Measurements from ENCODE around the gene OTOA. TPM values are rescaled to one million over a fixed set of nuclear protein-coding genes. Genes with fewer than 3 reads are reported as not detected.
A peak's percentile ranks its signal among the peaks of the same experiment; 100 is the strongest.
"Not testable (repeated sequence)": the region's sequence is repeated elsewhere in the genome, so short reads cannot be mapped to it uniquely, and the experiment has no call there.

The OTOA gene
- total and polyA plus RNA-seq, 5 experiments from 2014 or later, result 0.14 TPM; not detected in 4

DNA sequence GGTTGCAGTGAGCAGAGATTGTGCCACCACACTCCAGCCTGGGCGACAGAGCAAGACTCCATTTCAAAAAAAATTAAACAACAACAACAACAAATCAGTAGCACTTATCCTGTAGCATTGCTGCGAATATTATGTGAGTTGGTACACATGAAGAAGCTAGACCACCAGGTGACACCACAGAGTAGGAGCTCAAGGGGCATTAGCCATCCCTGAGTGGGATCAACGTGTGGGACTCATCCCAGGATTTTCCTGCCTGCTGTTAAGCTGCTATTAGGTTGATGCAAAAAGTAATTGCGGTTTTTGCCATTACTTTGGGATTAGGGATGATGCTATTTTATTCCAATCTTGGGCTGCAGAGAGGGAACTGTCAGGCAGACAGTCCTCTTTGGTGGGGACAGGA is 47.2 kb downstream of the OTOA start:
- H3K27ac Mint-ChIP-seq, result peak overlapping the region in 1 of 10 donors; percentile 12
- H3K9me3 Mint-ChIP-seq, result no peaks in the 10 kb centered on the region
- no peak overlapping the region for H3K4me3 Mint-ChIP-seq
- ATAC-seq, result no peak
- H3K4me1 Mint-ChIP-seq, result peaks cover 0 to 2% (median 0%) of the 10 kb centered on the region in 4 donors
- POLR2A ChIA-PET, result no interaction called here
- no peaks in the 10 kb centered on the region for H3K27me3 Mint-ChIP-seq
- DNase-seq, result no peak
- H3K36me3 Mint-ChIP-seq, result no peaks in the 10 kb centered on the region

DNA sequence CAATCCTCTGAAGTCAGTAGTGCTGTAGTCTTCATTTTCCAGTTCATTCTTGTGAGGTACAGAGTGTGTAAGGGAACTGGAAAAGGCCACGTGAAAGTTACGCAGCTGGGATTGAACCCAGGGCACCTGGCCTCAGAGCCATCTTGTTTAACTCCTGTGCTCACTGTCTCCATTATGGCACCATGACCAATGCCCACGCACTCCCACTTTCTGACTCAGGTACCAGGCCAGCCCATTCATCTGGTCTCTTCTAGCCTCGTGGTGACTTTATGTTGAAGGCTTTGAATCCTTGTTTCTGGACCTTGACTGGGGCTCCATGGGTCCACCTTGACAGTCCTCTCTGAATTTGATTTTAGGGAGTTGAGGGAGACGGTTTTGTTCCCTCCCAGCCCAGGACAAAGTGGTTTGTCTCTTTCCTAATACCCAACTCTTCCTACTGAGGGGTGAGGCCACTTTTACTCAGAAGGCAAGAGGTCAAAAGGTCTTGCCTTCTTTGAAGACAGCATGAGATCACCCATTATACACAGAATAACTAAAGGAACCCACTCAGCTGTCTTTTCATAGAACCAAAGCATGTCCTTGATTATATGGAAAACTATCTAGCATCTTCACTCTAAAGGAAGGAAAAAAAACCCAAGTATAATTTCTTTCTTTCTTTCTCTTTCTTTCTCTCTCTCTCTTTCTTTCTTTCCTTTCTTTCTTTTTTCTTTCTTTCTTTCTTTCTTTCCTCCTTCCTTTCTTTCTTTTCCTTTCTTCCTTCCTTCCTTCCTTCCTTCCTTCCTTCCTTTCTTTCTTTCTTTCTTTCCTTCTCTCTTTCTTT is 50.0 kb downstream of the OTOA start:
- POLR2A ChIA-PET, result no interaction called here
- ATAC-seq (no peak), DNase-seq (no peak)
- Mint-ChIP-seq H3K9me3 (no peaks in the 10 kb centered on the region), H3K27ac (peak overlapping the region in 1 of 10 donors; percentile 9), H3K27me3 (peaks cover 0 to 1% (median 0%) of the 10 kb centered on the region in 5 donors), H3K4me3 (no peak overlapping the region), H3K4me1 (no peaks in the 10 kb centered on the region), H3K36me3 (no peaks in the 10 kb centered on the region)

DNA sequence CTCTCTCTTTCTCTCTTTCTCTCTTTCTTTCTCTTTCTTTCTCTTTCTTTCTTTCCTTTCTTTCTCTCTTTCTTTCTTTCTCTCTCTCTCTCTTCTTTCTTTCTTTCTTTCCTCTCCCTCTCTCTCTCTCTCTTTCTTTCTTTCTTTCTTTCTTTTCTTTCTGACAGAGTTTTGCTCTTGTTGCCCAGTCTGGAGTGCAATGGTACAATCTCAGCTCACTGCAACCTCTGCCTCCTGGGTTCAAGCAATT is 50.5 kb downstream of the OTOA start:
- DNase-seq, POLR2A ChIA-PET, H3K4me1 Mint-ChIP-seq, H3K9me3 Mint-ChIP-seq, H3K36me3 Mint-ChIP-seq, ATAC-seq, H3K27me3 Mint-ChIP-seq, H3K4me3 Mint-ChIP-seq: not testable (repeated sequence)
- H3K27ac Mint-ChIP-seq, result peak overlapping the region in 1 of 10 donors; percentile 9

DNA sequence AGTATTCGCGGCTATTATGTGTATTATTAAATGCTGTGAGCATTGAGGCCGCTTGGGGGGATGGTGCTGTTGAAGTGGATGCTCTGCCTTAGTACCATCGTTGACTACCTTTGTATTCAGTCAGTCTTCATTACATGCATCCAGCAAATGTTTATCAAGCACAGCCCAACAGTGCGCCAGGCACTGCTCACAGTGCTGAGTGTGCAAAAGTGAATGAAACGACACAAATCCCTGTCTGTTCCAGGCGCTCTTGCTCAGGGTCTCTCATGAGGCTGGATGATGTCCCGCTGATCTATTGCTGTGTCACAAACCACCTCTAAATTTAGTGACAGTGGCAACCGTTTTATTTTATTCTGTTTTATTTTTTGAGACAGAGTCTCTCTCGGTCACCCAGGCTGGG is 53.8 kb downstream of the OTOA start:
- ATAC-seq, result no peak

DNA sequence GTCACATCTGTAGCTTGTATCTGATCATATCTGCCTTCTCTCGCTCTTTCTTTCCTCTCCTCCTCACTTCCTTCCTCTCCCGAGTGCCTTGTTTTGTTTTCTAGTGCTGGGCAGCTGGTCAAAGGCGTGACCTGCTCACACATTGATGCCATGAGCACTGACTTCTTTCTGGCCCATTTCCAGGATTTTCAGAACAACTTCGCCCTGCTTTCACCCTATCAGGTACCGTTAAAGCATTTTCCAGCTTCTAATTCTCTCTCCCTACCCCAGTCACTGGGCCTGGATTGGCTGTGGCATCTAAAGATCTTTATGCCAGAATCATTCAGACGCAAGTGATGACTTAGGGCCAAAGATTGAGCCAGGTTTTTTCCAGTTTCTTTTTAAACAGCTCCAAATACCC is 55.5 kb downstream of the OTOA start:
- no peak overlapping the region for H3K4me3 Mint-ChIP-seq
- POLR2A ChIA-PET, result interaction anchor here (1.1 kb wide), 1 partner anchor 11 kb away, joined by 3 read pairs; no protein-coding TSS in a partner anchor
- DNase-seq (no peak), ATAC-seq (no peak)
- H3K36me3 Mint-ChIP-seq, result peaks cover 0 to 6% (median 0%) of the 10 kb centered on the region in 3 donors
- H3K4me1 Mint-ChIP-seq, result no peaks in the 10 kb centered on the region
- H3K27me3 Mint-ChIP-seq, result peaks cover 1 to 18% (median 3%) of the 10 kb centered on the region in 5 donors
- H3K27ac Mint-ChIP-seq, result no peak overlapping the region
- H3K9me3 Mint-ChIP-seq, result peaks cover 0 to 6% (median 0%) of the 10 kb centered on the region in 9 donors

More for the DNA sequence above, 53.8 kb downstream of the OTOA start:
- Mint-ChIP-seq H3K4me3 (no peak overlapping the region), H3K36me3 (no peaks in the 10 kb centered on the region), H3K27ac (no peak overlapping the region), H3K9me3 (no peaks in the 10 kb centered on the region), H3K4me1 (no peaks in the 10 kb centered on the region), H3K27me3 (peaks cover 0 to 1% (median 0%) of the 10 kb centered on the region in 5 donors)
- POLR2A ChIA-PET, result no interaction called here
- DNase-seq, result no peak

DNA sequence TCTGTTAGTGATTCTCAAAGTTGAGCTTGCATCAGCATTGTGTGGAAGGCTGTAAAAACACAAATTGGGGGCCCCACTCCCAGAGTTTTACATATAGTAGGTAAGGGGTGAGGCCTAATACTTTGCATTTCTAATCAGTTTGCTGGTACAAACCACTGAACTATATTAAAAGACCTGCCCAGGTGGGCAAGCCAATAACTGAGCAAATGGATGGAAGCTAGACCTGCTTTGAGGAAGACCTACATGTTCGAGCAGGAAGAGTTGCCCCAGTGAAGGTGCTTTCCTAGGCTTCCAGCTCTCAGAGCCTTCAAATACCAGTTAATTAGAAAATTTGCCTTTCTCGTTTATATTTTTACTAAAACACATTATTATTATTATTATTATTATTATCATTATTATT is 56.8 kb downstream of the OTOA start:
- POLR2A ChIA-PET, result no interaction called here
- H3K4me3 Mint-ChIP-seq, result no peak overlapping the region
- H3K27ac Mint-ChIP-seq, result no peak overlapping the region
- DNase-seq (no peak), ATAC-seq (no peak)
- peaks cover 0 to 6% (median 2%) of the 10 kb centered on the region in 3 donors for H3K36me3 Mint-ChIP-seq
- H3K27me3 Mint-ChIP-seq, result peaks cover 3 to 27% (median 11%) of the 10 kb centered on the region in 5 donors
- no peaks in the 10 kb centered on the region for H3K4me1 Mint-ChIP-seq
- peaks cover 0 to 6% (median 0%) of the 10 kb centered on the region in 9 donors for H3K9me3 Mint-ChIP-seq

DNA sequence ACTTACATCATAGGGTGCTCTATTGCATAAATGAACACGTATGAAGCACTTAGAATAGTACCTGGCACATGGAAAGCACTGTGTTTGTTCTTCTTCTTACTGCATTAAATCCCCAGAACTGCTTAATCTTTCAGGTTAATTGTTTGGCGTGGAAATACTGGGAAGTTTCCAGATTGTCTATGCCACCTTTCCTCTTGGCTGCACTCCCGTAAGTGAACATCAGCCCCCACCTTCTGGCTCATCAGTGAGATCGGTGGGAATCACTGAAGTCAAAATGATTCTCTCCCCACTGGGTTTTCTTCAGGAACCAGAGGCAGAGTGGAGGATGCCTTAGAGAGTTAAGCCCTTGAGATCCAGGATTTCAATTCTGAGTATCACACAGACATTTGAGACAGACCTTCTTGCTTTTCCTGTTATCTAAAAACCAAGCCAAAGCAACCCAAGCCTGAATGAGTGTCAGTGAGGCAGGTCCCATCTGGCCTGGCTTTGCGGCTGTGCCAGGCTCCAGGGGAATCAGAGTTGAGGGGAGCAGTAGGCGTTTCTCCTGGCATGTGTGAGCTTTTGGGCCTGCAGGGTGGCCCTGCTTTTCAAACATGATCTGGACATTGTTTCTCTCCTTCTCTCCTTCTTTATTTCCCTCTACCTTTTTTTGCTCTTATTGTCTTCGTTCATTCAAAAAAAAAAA is 59.1 kb downstream of the OTOA start:
- H3K4me1 Mint-ChIP-seq, result peaks cover 4 to 10% (median 8%) of the 10 kb centered on the region in 4 donors
- no peak overlapping the region for H3K4me3 Mint-ChIP-seq
- H3K9me3 Mint-ChIP-seq, result peaks cover 0 to 6% (median 0%) of the 10 kb centered on the region in 9 donors
- POLR2A ChIA-PET, result interaction anchor here (0.6 to 0.7 kb wide), 2 partner anchors 59 to 102 kb away, joined by 3 read pairs; partner anchors contain the start of gene OTOA
- no peak overlapping the region for H3K27ac Mint-ChIP-seq
- DNase-seq (no peak), ATAC-seq (no peak)
- peaks cover 3 to 44% (median 11%) of the 10 kb centered on the region in 5 donors for H3K27me3 Mint-ChIP-seq
- H3K36me3 Mint-ChIP-seq, result peaks cover 0 to 6% (median 2%) of the 10 kb centered on the region in 3 donors

DNA sequence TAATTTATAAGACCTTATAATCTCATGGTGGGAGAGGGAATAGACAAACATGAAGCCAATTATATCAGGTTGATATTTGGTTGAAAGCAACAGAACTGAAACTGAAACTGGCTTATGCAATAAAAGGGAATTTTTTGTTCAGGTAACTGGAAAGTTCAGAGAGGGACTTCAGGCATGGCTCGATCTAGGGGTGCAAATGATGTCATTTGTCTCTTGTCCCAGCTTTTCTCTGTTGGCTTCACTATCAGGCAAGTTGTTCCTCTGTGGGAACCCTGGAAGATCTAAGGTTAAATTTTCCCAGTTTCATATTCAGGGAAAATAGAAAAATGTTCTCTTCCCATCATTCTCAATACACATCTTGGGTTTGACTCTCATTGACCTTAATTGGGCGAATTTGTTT is 59.8 kb downstream of the OTOA start:
- POLR2A ChIA-PET, result interaction anchor here (0.6 kb wide), 1 partner anchor 60 kb away, joined by 3 read pairs; the partner anchor contains the start of gene OTOA
- DNase-seq (no peak), ATAC-seq (no peak)
- peaks cover 0 to 6% (median 0%) of the 10 kb centered on the region in 9 donors for H3K9me3 Mint-ChIP-seq
- H3K36me3 Mint-ChIP-seq, result peaks cover 0 to 6% (median 2%) of the 10 kb centered on the region in 3 donors
- H3K4me1 Mint-ChIP-seq, result peaks cover 5 to 15% (median 10%) of the 10 kb centered on the region in 4 donors
- no peak overlapping the region for H3K27ac Mint-ChIP-seq
- no peak overlapping the region for H3K4me3 Mint-ChIP-seq
- peaks cover 3 to 49% (median 11%) of the 10 kb centered on the region in 5 donors for H3K27me3 Mint-ChIP-seq

DNA sequence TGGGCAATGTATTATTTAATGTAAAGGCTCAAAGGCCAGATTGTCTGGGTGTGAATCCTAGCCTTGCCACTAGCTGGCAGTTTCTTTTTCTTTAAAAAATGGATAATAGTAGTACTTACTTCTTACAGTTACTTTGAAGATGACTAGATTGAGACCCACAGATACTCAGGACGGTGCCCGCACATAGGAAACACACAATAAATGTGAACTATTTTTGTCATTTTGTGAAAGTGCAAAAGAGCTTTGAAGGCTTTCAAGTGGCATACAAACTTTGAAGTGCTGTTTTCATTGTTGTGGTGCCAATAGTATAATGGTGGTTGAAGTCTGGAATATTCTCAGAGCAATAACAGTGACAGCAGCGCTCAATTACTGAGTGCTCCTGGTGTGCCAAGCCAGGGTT is 63.6 kb downstream of the OTOA start:
- Mint-ChIP-seq H3K9me3 (peaks cover 0 to 6% (median 0%) of the 10 kb centered on the region in 9 donors), H3K27ac (peak overlapping the region in 1 of 10 donors; percentile 19), H3K27me3 (peaks cover 3 to 58% (median 16%) of the 10 kb centered on the region in 5 donors), H3K4me3 (peak overlapping the region in 4 of 10 donors; percentile 6 to 52 (median 38)), H3K4me1 (peaks cover 7 to 15% (median 10%) of the 10 kb centered on the region in 4 donors), H3K36me3 (peaks cover 0 to 6% (median 2%) of the 10 kb centered on the region in 3 donors)
- POLR2A ChIA-PET, result no interaction called here
- DNase-seq, result peak in 5 of 10 donors; percentile 0 to 32 (median 8)
- peak; percentile 56 to 79 for ATAC-seq

DNA sequence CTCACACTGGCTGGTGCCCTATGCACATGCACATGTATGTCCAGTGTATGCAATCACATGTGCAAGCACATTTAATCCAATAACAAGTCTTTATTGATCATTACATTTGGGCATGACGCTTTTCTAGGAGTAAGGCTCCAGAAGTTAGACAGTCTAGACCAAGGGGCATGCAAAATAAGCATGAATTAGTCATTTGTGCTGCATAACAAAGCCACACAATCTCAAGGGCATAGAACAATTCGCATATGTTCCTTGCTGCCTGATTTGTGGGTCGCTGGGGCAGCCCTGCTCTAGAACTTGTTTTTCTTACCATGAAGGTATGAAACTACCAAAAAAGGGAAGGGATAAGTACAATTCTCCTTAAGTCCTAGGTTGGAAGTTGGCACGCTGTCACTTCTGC is 67.5 kb downstream of the OTOA start:
- H3K36me3 Mint-ChIP-seq, DNase-seq, ATAC-seq, H3K4me3 Mint-ChIP-seq, POLR2A ChIA-PET, H3K27ac Mint-ChIP-seq, H3K9me3 Mint-ChIP-seq: not testable (repeated sequence)
- H3K27me3 Mint-ChIP-seq, result peaks cover 0 to 24% (median 10%) of the 10 kb centered on the region in 5 donors
- peaks cover 7 to 15% (median 10%) of the 10 kb centered on the region in 4 donors for H3K4me1 Mint-ChIP-seq

DNA sequence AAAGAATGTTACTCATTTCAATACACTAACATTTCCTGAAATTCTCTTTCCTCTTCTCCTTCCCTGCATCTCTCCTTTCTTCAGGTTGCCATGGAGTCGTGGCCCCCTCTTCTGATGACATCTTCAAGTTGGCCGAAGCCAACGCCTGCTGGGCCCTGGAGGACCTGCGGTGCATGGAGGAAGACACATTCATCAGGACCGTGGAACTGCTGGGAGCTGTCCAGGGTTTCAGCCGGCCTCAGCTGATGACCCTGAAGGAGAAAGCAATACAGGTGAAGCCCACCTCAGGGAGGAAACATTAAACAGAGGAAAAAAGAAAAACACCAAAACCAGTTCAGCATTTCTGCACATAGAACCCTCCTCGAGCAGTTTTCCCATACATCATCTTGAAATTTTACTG is 76.9 kb downstream of the OTOA start:
- POLR2A ChIA-PET, result not testable (repeated sequence)

DNA sequence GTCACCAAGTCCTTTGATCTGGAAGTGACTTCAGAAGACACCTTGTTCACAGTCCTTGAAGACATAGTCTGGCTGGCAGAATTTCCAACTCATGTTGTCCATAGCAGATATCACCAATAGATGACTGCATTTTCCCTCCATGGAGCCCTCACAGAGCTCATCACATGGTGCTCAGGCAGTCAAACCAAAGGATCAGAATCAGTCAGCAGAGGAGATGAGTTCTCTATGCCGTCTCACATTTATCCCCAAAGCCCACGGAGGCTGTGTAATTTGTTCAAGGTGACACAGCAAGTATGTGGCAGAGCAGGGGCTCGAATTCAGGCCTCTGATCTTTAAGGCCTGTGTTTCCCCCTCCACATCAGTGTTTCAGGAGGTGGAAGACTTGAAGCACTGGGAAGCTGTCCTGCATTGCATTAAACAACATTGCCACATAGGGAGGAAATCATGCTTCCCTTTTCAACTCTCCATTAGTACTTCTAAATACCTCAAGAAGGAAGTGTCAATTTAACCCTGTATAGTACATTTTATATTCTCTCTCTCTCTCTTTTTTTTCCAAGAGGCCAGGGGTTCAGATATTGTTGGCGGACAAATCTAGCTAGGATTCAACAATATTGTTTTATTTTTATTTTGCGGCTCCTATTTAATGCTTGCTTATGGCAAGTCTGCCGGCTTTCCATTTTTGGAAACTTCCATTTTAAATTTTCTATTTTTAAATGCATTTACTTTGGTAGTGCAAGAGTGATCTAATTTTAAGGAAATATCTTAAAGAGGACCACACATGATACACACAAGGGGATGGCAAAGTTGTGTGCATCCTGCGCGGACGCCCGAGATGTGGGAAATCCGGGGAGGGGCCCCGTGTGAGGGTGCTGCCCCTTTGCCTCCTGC is 92.7 kb downstream of the OTOA start:
- H3K9me3 Mint-ChIP-seq, POLR2A ChIA-PET, H3K27me3 Mint-ChIP-seq, H3K4me1 Mint-ChIP-seq, H3K36me3 Mint-ChIP-seq: not testable (repeated sequence)
- Mint-ChIP-seq H3K27ac (peak overlapping the region in 1 of 10 donors; percentile 52), H3K4me3 (peak overlapping the region in 3 of 10 donors; percentile 19 to 34 (median 25))
- ATAC-seq, result peak; percentile 54 to 63
- DNase-seq, result peak in 1 of 10 donors; percentile 31

More for the DNA sequence above, 76.9 kb downstream of the OTOA start:
- not testable (repeated sequence) for H3K36me3 Mint-ChIP-seq, ATAC-seq, H3K9me3 Mint-ChIP-seq, H3K27ac Mint-ChIP-seq, H3K4me3 Mint-ChIP-seq, H3K27me3 Mint-ChIP-seq, H3K4me1 Mint-ChIP-seq, DNase-seq

All from naive thymus-derived CD8-positive, alpha-beta T cell (primary cell).